ENCODE data around the gene NKD1.

Gene NKD1

GRCh38 chr16:50599494-50599893, 51.3 kb downstream of the NKD1 start:
- no peak for DNase-seq (ENCODE audit: low read depth)

GRCh38 chr16:50600582-50601283, 52.5 kb downstream of the NKD1 start:
- no peak for DNase-seq (ENCODE audit: low read depth)

GRCh38 chr16:50601341-50601740, 53.1 kb downstream of the NKD1 start:
- DNase-seq (ENCODE audit: low read depth), result no peak

GRCh38 chr16:50602126-50602525, 53.9 kb downstream of the NKD1 start:
- DNase-seq (ENCODE audit: low read depth), result no peak

GRCh38 chr16:50602531-50603205, 54.5 kb downstream of the NKD1 start:
- DNase-seq (ENCODE audit: low read depth), result no peak

- DNase-seq (ENCODE audit: low read depth), result no peak
Observed at GRCh38 chr16:50603206-50604064, 55.2 kb downstream of the NKD1 start.

GRCh38 chr16:50604065-50604418, 55.8 kb downstream of the NKD1 start:
- no peak for DNase-seq (ENCODE audit: low read depth)

- no peak for DNase-seq (ENCODE audit: low read depth)
Observed at GRCh38 chr16:50604610-50605009, 56.4 kb downstream of the NKD1 start.

GRCh38 chr16:50605733-50606430, 57.7 kb downstream of the NKD1 start:
- DNase-seq (ENCODE audit: low read depth), result no peak

- DNase-seq (ENCODE audit: low read depth), result no peak
Observed at GRCh38 chr16:50606431-50607050, 58.3 kb downstream of the NKD1 start.

- DNase-seq (ENCODE audit: low read depth), result no peak
Observed at GRCh38 chr16:50607051-50607431, 58.8 kb downstream of the NKD1 start.

- DNase-seq (ENCODE audit: low read depth), result no peak
Observed at GRCh38 chr16:50607447-50607846, 59.3 kb downstream of the NKD1 start.

- DNase-seq (ENCODE audit: low read depth), result no peak
Observed at GRCh38 chr16:50607970-50608557, 59.9 kb downstream of the NKD1 start.

GRCh38 chr16:50609049-50609448, 60.9 kb downstream of the NKD1 start:
- DNase-seq (ENCODE audit: low read depth), result no peak

GRCh38 chr16:50609471-50609870, 61.3 kb downstream of the NKD1 start:
- no peak for DNase-seq (ENCODE audit: low read depth)

GRCh38 chr16:50610331-50611262, 62.4 kb downstream of the NKD1 start:
- no peak for DNase-seq (ENCODE audit: low read depth)

- no peak for DNase-seq (ENCODE audit: low read depth)
Observed at GRCh38 chr16:50611332-50611934, 63.2 kb downstream of the NKD1 start.

- DNase-seq (ENCODE audit: low read depth), result no peak
Observed at GRCh38 chr16:50611995-50612848, 64.0 kb downstream of the NKD1 start.

- no peak for DNase-seq (ENCODE audit: low read depth)
Observed at GRCh38 chr16:50612849-50613198, 64.6 kb downstream of the NKD1 start.
